Transverse colon (tissue), 4 donors: ENCODE measurements around the gene PYHIN1. TPM values are rescaled to one million over a fixed set of nuclear protein-coding genes. Genes with fewer than 3 reads are reported as not detected.

Experiments
- DNase-seq: peaks from one replicate; pipeline ENCODE4 v3.0.0-alpha.2; 2019
- H3K27ac ChIP-seq, 4 donors: fragments of 200-600 bp; sonication (generic); 2 replicates each; pipeline ENCODE4 v1.5.1; 2016 to 2018; ENCODE audit warnings: inconsistent platforms in 4 of 4
- H3K27me3 ChIP-seq: fragments of 200-600 bp; sonication (generic); 2 replicates; pipeline ENCODE4 v1.5.1; 2017; ENCODE audit warnings: inconsistent platforms
- H3K36me3 ChIP-seq, 4 donors: fragments of 200-600 bp; sonication (generic); 2 replicates each; pipeline ENCODE4 v1.5.1; 2017 to 2019; ENCODE audit warnings: inconsistent platforms in 4 of 4
- H3K4me1 ChIP-seq, 4 donors: fragments of 200-600 bp; sonication (generic); 2 replicates each; pipeline ENCODE4 v1.5.1; 2017 to 2020; ENCODE audit warnings: inconsistent platforms in 4 of 4
- H3K4me3 ChIP-seq, 4 donors: fragments of 200-600 bp; sonication (generic); 1 replicate in 1 of 4; 2 replicates in 3 of 4; pipeline versions ENCODE4 v1.5.1 to v1.6.1; 2017 to 2019; ENCODE audit warnings: inconsistent platforms in 4 of 4
- H3K9me3 ChIP-seq, 2 donors: fragments of 200-600 bp; sonication (generic); 2 replicates each; pipeline ENCODE4 v1.5.1; 2017 to 2019; ENCODE audit warnings: inconsistent platforms in 2 of 2
- CTCF ChIP-seq, 5 experiments: fragments of 200-600 bp in 3 of 5; fragments of 450-650 bp in 2 of 5; sonication (generic) in 3 of 5; IDR thresholded peaks; 1 replicate in 2 of 5; 2 replicates in 3 of 5; pipeline ENCODE4 v1.5.1; 2016 to 2017; ENCODE audit warnings: antibody characterized with exemption in 5 of 5, inconsistent platforms in 3 of 5, mild to moderate bottlenecking in 2 of 5, moderate library complexity in 1 of 5
- EP300 ChIP-seq: sonication (generic); formaldehyde crosslinking; IDR thresholded peaks from one replicate; pipeline ENCODE4 v1.6.1; 2017; ENCODE audit warnings: antibody characterized with exemption, low read depth
- POLR2A ChIP-seq: fragments of 450-650 bp; IDR thresholded peaks from one replicate; pipeline ENCODE4 v1.6.1; 2016; ENCODE audit warnings: antibody characterized with exemption, mild to moderate bottlenecking, moderate library complexity
- POLR2AphosphoS5 ChIP-seq, 3 donors: sonication (generic); formaldehyde crosslinking; IDR thresholded peaks; one replicate each; pipeline ENCODE4 v1.6.1; 2016; ENCODE audit warnings: antibody characterized with exemption in 3 of 3
- WGBS, 2 donors: methylation state at CpG; one replicate each; pipeline ENCODE4 v1.1.5; 2018; ENCODE audit warnings: low coverage in 1 of 2; 5-methylcytosine and 5-hydroxymethylcytosine counted together
- in situ Hi-C, 4 donors: fragments of 200-750 bp; cut with MboI; loops; one replicate each; pipeline versions ENCODE4 v1.15.0 to v1.15.1; 2017; ENCODE audit warnings: low sequenced_read_pairs in 3 of 4, low pct_ligation_motif_present in 1 of 4, low pct_unique_long_range_greater_than_20kb in 1 of 4
- intact Hi-C: fragments of 100-400 bp; cut with DNase I; formaldehyde crosslinking; loops from one replicate; pipeline ENCODE4 v1.15.1; 2023; ENCODE audit warnings: low total_unique reads
- total RNA-seq, 4 donors: library from RNA; depleted of rRNA; stranded (reverse); fragments of >200 nt; gene quantifications; one replicate each; pipeline ENCODE4 v1.1.0, GENCODE V29; 2016

The PYHIN1 gene
- total RNA-seq, 4 donors from 2014 or later = 0.68 to 4.4 (median 1.5) TPM; not detected in 1

DNA sequence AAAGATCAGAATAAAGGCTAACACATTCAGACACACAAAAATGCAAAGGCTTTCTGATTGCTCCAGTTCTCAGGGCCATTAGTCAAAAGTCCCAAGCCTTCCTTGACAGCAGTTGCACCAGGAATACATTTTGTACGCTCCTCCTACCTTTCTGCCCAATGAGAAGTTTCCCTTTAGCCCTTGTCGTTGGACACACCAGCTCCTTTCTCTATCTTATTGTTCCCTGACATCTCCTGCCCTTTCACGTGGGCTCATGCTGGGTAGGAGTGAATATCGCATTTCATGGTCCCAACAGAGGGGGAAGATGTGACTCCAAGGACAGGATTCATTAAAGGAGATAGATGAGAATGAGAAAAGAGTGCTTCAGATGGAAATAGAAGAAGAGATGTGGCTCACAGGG lies 44.9 kb downstream of the PYHIN1 start:
- no peaks in the 10 kb centered on the region for H3K4me1 ChIP-seq
- WGBS, 2 donors = 46 to 54% methylated on average over 4 of the region's 4 CpGs
- in situ Hi-C loops = loop anchor here in 2 of 4 donors (25.0 kb wide), 2 partner anchors 464 to 764 kb away; no protein-coding TSS in a partner anchor
- no peak overlapping the region for H3K4me3 ChIP-seq
- H3K36me3 ChIP-seq = no peaks in the 10 kb centered on the region
- H3K9me3 ChIP-seq = no peaks in the 10 kb centered on the region
- H3K27me3 ChIP-seq = no peaks in the 10 kb centered on the region
- DNase-seq = no peak
- no peak for TF ChIP-seq POLR2AphosphoS5 (IDR thresholded peaks at IDR 0.05)
- TF ChIP-seq POLR2A = no peak
- no peak for TF ChIP-seq EP300
- H3K27ac ChIP-seq = no peak overlapping the region
- intact Hi-C loops = no loop called here

- Histone ChIP-seq H3K36me3 (no peaks in the 10 kb centered on the region), H3K4me1 (no peaks in the 10 kb centered on the region), H3K27me3 (no peaks in the 10 kb centered on the region), H3K27ac (no peak overlapping the region), H3K4me3 (no peak overlapping the region), H3K9me3 (peaks cover 2 to 6% of the 10 kb centered on the region in 2 donors)
- no peak for DNase-seq
- intact Hi-C loops = no loop called here
- in situ Hi-C loops = loop anchor here in 2 of 4 donors (25.0 kb wide), 2 partner anchors 466 to 766 kb away; no protein-coding TSS in a partner anchor
- WGBS, 2 donors = 45 to 50% methylated on average over 2 of the region's 2 CpGs
- TF ChIP-seq EP300 = no peak
- no peak for TF ChIP-seq CTCF (IDR thresholded peaks at IDR 0.05)
These were observed 47.4 kb downstream of the PYHIN1 start for GRCh38 chr1:158978730-158979129.

DNA sequence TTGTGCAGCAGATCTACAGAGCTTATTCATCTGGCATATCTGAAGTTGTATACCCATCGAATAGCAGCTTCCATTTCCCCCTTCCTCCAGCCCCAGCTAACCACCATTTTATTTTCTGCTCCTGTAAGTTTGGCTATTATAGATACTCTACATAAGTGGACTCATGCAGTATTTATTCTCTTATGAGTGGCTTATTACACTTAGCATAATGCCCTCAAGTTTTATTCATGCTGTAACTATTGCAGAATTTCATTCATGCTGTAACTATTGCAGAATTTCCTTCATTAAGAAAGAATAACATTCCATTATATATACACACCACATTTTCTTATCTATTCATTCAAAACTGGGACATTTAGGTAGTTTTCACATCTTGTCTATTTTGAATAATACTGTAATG lies 47.9 kb downstream of the PYHIN1 start:
- DNase-seq = no peak
- Histone ChIP-seq H3K27me3 (no peaks in the 10 kb centered on the region), H3K4me3 (no peak overlapping the region), H3K27ac (no peak overlapping the region), H3K9me3 (peaks cover 2 to 6% of the 10 kb centered on the region in 2 donors), H3K36me3 (no peaks in the 10 kb centered on the region), H3K4me1 (no peaks in the 10 kb centered on the region)
- in situ Hi-C loops (loop anchor here in 2 of 4 donors (25.0 kb wide), 2 partner anchors 467 to 767 kb away; no protein-coding TSS in a partner anchor), intact Hi-C loops (no loop called here)
- no peak for TF ChIP-seq POLR2A
- no peak for TF ChIP-seq EP300
- no peak for TF ChIP-seq POLR2AphosphoS5 (IDR thresholded peaks at IDR 0.05)
- TF ChIP-seq CTCF (IDR thresholded peaks at IDR 0.05) = no peak
- 55 to 100% methylated on average over 1 of the region's 1 CpG for WGBS, 2 donors

DNA sequence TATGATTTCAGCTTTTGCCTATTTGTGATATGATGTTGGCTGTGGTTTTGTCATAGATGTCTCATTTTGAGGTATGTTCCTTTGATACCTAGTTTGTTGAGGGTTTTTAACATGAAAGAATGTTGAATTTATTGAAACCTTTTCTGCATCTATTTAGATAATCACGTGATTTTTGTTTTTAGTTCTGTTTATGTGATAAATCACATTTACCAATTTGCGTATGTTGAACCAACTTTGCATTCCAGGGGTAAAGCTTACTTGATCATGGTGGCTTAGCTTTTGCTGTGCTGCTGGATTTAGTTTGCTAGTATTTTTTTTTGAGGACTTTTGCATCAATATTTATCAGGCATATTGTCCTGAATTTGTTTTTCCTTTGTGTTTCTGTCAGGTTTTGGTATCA lies 51.9 kb downstream of the PYHIN1 start:
- WGBS, 2 donors = 66 to 75% methylated on average over 2 of the region's 2 CpGs
- Histone ChIP-seq H3K9me3 (peaks cover 2 to 6% of the 10 kb centered on the region in 2 donors), H3K27ac (no peak overlapping the region), H3K27me3 (no peaks in the 10 kb centered on the region), H3K36me3 (no peaks in the 10 kb centered on the region), H3K4me3 (no peak overlapping the region), H3K4me1 (no peaks in the 10 kb centered on the region)
- intact Hi-C loops (no loop called here), in situ Hi-C loops (loop anchor here in 2 of 4 donors (25.0 kb wide), 2 partner anchors 471 to 771 kb away; no protein-coding TSS in a partner anchor)
- TF ChIP-seq POLR2AphosphoS5 (IDR thresholded peaks at IDR 0.05) = no peak
- no peak for TF ChIP-seq EP300
- TF ChIP-seq POLR2A = no peak
- no peak for TF ChIP-seq CTCF (IDR thresholded peaks at IDR 0.05)
- no peak for DNase-seq

DNA sequence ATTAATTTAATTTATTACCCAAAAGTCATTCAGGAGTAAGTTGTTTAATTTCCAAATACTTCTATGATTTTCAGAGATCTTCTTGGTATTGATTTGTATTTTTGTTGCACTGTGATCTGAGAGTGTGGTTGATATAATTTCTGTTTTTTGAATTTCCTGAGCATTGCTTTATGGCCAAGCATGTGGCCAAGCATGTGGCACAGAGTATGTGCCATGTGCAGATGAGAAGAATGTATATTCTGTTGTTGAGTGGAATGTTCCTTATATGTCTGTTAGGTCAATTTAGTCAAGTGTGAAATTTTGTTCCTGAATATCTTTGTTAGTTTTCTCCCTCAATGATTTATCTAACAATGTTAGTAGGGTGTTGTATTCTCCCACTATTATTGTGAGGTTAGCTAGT lies 53.0 kb downstream of the PYHIN1 start:
- in situ Hi-C loops (loop anchor here in 2 of 4 donors (25.0 kb wide), 2 partner anchors 472 to 772 kb away; no protein-coding TSS in a partner anchor), intact Hi-C loops (no loop called here)
- no peak for DNase-seq
- Histone ChIP-seq H3K4me1 (no peaks in the 10 kb centered on the region), H3K4me3 (no peak overlapping the region), H3K36me3 (no peaks in the 10 kb centered on the region), H3K27ac (no peak overlapping the region), H3K27me3 (no peaks in the 10 kb centered on the region), H3K9me3 (peaks cover 2 to 6% of the 10 kb centered on the region in 2 donors)
- TF ChIP-seq EP300 = no peak
- TF ChIP-seq POLR2A = no peak
- no peak for TF ChIP-seq CTCF (IDR thresholded peaks at IDR 0.05)
- TF ChIP-seq POLR2AphosphoS5 (IDR thresholded peaks at IDR 0.05) = no peak
